OCI-LY7 (cell line): ENCODE results near the gene TMEM18.

ENCODE experiments used
- EZH2phosphoT487 ChIP-seq: fragments of 200-600 bp; sonication (generic); IDR thresholded peaks from 2 replicates; pipeline ENCODE4 v1.6.1; 2018; ENCODE audit warnings: low read depth, borderline replicate concordance, mild to moderate bottlenecking, mixed run types, antibody characterized with exemption, low read length, moderate library complexity, mixed read lengths
- TF ChIP-seq, protein P1 (sequence below): fragments of 200-600 bp; sonication (generic); conservative IDR thresholded peaks from 2 replicates; pipeline ENCODE4 v1.5.1; 2014; ENCODE audit warnings: mild to moderate bottlenecking, antibody characterized with exemption, low read length, moderate library complexity, mixed read lengths

DNA sequence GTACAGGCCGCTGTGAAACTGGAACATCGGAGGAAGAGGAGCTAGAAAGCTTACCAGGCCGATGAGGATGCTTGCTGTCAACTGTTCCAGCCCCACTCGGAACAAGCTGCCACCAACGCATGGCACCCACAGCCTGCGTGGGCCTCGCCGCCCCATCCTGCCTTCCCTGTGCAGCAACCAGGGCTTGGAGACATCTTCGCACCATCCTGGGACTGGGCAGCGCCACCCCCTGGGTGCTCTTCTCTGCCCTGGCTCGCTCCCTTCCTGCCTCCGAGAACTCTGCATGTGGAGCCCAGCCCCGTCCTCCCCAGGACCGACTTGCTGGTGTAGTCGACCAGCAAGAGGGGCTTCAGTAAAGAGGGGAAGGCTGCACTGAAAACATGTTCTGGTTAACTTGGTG lies 10.8 kb downstream of the TMEM18 start:
- TF ChIP-seq, protein P1, sequence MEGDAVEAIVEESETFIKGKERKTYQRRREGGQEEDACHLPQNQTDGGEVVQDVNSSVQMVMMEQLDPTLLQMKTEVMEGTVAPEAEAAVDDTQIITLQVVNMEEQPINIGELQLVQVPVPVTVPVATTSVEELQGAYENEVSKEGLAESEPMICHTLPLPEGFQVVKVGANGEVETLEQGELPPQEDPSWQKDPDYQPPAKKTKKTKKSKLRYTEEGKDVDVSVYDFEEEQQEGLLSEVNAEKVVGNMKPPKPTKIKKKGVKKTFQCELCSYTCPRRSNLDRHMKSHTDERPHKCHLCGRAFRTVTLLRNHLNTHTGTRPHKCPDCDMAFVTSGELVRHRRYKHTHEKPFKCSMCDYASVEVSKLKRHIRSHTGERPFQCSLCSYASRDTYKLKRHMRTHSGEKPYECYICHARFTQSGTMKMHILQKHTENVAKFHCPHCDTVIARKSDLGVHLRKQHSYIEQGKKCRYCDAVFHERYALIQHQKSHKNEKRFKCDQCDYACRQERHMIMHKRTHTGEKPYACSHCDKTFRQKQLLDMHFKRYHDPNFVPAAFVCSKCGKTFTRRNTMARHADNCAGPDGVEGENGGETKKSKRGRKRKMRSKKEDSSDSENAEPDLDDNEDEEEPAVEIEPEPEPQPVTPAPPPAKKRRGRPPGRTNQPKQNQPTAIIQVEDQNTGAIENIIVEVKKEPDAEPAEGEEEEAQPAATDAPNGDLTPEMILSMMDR: no peak
- no peak for TF ChIP-seq EZH2phosphoT487
